NCI-H2171 treated with DMSO at 0.1 percent for 48 hours (cell line): ENCODE measurements around the gene SERPINA12.

Experiments
- DNase-seq: peaks from one replicate; lab custom pipeline; 2025; lab: John Stamatoyannopoulos, UW

The SERPINA12 gene

GRCh38 chr14:94509356-94509755 is at the start of gene SERPINA12:
TSS of gene SERPINA12 (minus strand) at chr14:94509469. CDS start at chr14:94498397, 11,072 bp downstream.
- no peak for DNase-seq

- DNase-seq, result no peak
Observed at GRCh38 chr14:94558842-94559241, 49.6 kb upstream of the SERPINA12 start.

GRCh38 chr14:94557327-94557726 is 48.1 kb upstream of the SERPINA12 start:
- no peak for DNase-seq

GRCh38 chr14:94555991-94556390 is 46.7 kb upstream of the SERPINA12 start:
- DNase-seq, result no peak

GRCh38 chr14:94550041-94550440 is 40.8 kb upstream of the SERPINA12 start:
- DNase-seq, result no peak

GRCh38 chr14:94548999-94549985 is 40.0 kb upstream of the SERPINA12 start:
- DNase-seq, result peak; percentile 26

GRCh38 chr14:94548131-94548998 is 39.1 kb upstream of the SERPINA12 start:
- no peak for DNase-seq

GRCh38 chr14:94547726-94548125 is 38.5 kb upstream of the SERPINA12 start:
- no peak for DNase-seq

- no peak for DNase-seq
Observed at GRCh38 chr14:94547151-94547680, 37.9 kb upstream of the SERPINA12 start.

GRCh38 chr14:94545131-94545841 is 36.0 kb upstream of the SERPINA12 start:
- no peak for DNase-seq

GRCh38 chr14:94544726-94545125 is 35.5 kb upstream of the SERPINA12 start:
- DNase-seq, result no peak

- no peak for DNase-seq
Observed at GRCh38 chr14:94543449-94544124, 34.3 kb upstream of the SERPINA12 start.

GRCh38 chr14:94542811-94543440 is 33.7 kb upstream of the SERPINA12 start:
- DNase-seq, result no peak

GRCh38 chr14:94542111-94542810 is 33.0 kb upstream of the SERPINA12 start:
- no peak for DNase-seq

- DNase-seq, result no peak
Observed at GRCh38 chr14:94541234-94541975, 32.1 kb upstream of the SERPINA12 start.

- no peak for DNase-seq
Observed at GRCh38 chr14:94540031-94540794, 30.9 kb upstream of the SERPINA12 start.

GRCh38 chr14:94539181-94539580 is 29.9 kb upstream of the SERPINA12 start:
- no peak for DNase-seq

- no peak for DNase-seq
Observed at GRCh38 chr14:94538070-94538740, 28.9 kb upstream of the SERPINA12 start.
